ENCODE results near the gene EDN3.

EDN3 gene

GRCh38 chr20:59359906-59360725, 59.7 kb downstream of the EDN3 start:
- Histone ChIP-seq H3K9ac (ENCODE audit: insufficient read length) (no peak overlapping the region), H3K27ac (no peak overlapping the region), H3K4me3 (no peak overlapping the region), H3K36me3 (ENCODE audit: insufficient read depth, low read length) (no peaks in the 10 kb centered on the region), H3K9me3 (ENCODE audit: low read depth, low read length) (no peaks in the 10 kb centered on the region)
- TF ChIP-seq EZH2 (IDR thresholded peaks at IDR 0.05) (no peak), POLR2AphosphoS5 (IDR thresholded peaks at IDR 0.05; ENCODE audit: borderline replicate concordance, low read depth, low read length) (no peak), FOXP2 (optimal IDR thresholded peaks at IDR 0.05; ENCODE audit: control extremely low read depth, extremely low read length, insufficient read depth) (no peak)
- DNase-seq (ENCODE audit: low read depth, low spot score), result no peak

GRCh38 chr20:59360934-59361333, 60.5 kb downstream of the EDN3 start:
- no peak for DNase-seq (ENCODE audit: low read depth, low spot score)
- Histone ChIP-seq H3K27ac (no peak overlapping the region), H3K9me3 (ENCODE audit: low read depth, low read length) (no peaks in the 10 kb centered on the region), H3K4me3 (no peak overlapping the region), H3K36me3 (ENCODE audit: insufficient read depth, low read length) (no peaks in the 10 kb centered on the region), H3K9ac (ENCODE audit: insufficient read length) (no peak overlapping the region)
- TF ChIP-seq FOXP2 (optimal IDR thresholded peaks at IDR 0.05; ENCODE audit: control extremely low read depth, extremely low read length, insufficient read depth) (no peak), EZH2 (IDR thresholded peaks at IDR 0.05) (no peak)

GRCh38 chr20:59361411-59361810, 61.0 kb downstream of the EDN3 start:
- Histone ChIP-seq H3K9ac (ENCODE audit: insufficient read length) (no peak overlapping the region), H3K4me3 (no peak overlapping the region), H3K27ac (no peak overlapping the region), H3K9me3 (ENCODE audit: low read depth, low read length) (no peaks in the 10 kb centered on the region), H3K36me3 (ENCODE audit: insufficient read depth, low read length) (no peaks in the 10 kb centered on the region)
- no peak for DNase-seq (ENCODE audit: low read depth, low spot score)
- TF ChIP-seq EZH2 (IDR thresholded peaks at IDR 0.05) (no peak), POLR2AphosphoS5 (IDR thresholded peaks at IDR 0.05; ENCODE audit: borderline replicate concordance, low read depth, low read length) (no peak), FOXP2 (optimal IDR thresholded peaks at IDR 0.05; ENCODE audit: control extremely low read depth, extremely low read length, insufficient read depth) (no peak)

GRCh38 chr20:59363101-59363500, 62.7 kb downstream of the EDN3 start:
- Histone ChIP-seq H3K9me3 (ENCODE audit: low read depth, low read length) (no peaks in the 10 kb centered on the region), H3K9ac (ENCODE audit: insufficient read length) (no peak overlapping the region), H3K27ac (no peak overlapping the region), H3K36me3 (ENCODE audit: insufficient read depth, low read length) (no peaks in the 10 kb centered on the region), H3K4me3 (no peak overlapping the region)
- TF ChIP-seq EZH2 (IDR thresholded peaks at IDR 0.05) (no peak), POLR2AphosphoS5 (IDR thresholded peaks at IDR 0.05; ENCODE audit: borderline replicate concordance, low read depth, low read length) (no peak), FOXP2 (optimal IDR thresholded peaks at IDR 0.05; ENCODE audit: control extremely low read depth, extremely low read length, insufficient read depth) (no peak)
- DNase-seq (ENCODE audit: low read depth, low spot score), result no peak

GRCh38 chr20:59364611-59365010, 64.2 kb downstream of the EDN3 start:
- no peak for DNase-seq (ENCODE audit: low read depth, low spot score)
- no peak overlapping the region for H3K9ac ChIP-seq (ENCODE audit: insufficient read length)
- H3K27ac ChIP-seq, result no peak overlapping the region
- H3K36me3 ChIP-seq (ENCODE audit: insufficient read depth, low read length), result no peaks in the 10 kb centered on the region
- no peak overlapping the region for H3K4me3 ChIP-seq
- no peaks in the 10 kb centered on the region for H3K9me3 ChIP-seq (ENCODE audit: low read depth, low read length)
- TF ChIP-seq POLR2AphosphoS5 (IDR thresholded peaks at IDR 0.05; ENCODE audit: borderline replicate concordance, low read depth, low read length), result no peak
- no peak for TF ChIP-seq EZH2 (IDR thresholded peaks at IDR 0.05)
- TF ChIP-seq FOXP2 (optimal IDR thresholded peaks at IDR 0.05; ENCODE audit: control extremely low read depth, extremely low read length, insufficient read depth), result no peak

GRCh38 chr20:59365611-59366285, 65.3 kb downstream of the EDN3 start:
- TF ChIP-seq EZH2 (IDR thresholded peaks at IDR 0.05) (no peak), FOXP2 (optimal IDR thresholded peaks at IDR 0.05; ENCODE audit: control extremely low read depth, extremely low read length, insufficient read depth) (no peak), POLR2AphosphoS5 (IDR thresholded peaks at IDR 0.05; ENCODE audit: borderline replicate concordance, low read depth, low read length) (no peak)
- no peak for DNase-seq (ENCODE audit: low read depth, low spot score)
- no peaks in the 10 kb centered on the region for H3K9me3 ChIP-seq (ENCODE audit: low read depth, low read length)
- no peaks in the 10 kb centered on the region for H3K36me3 ChIP-seq (ENCODE audit: insufficient read depth, low read length)
- H3K27ac ChIP-seq, result no peak overlapping the region
- no peak overlapping the region for H3K4me3 ChIP-seq
- no peak overlapping the region for H3K9ac ChIP-seq (ENCODE audit: insufficient read length)

- H3K9me3 ChIP-seq (ENCODE audit: low read depth, low read length), result no peaks in the 10 kb centered on the region
- DNase-seq (ENCODE audit: low read depth, low spot score), result no peak
- no peak overlapping the region for H3K4me3 ChIP-seq
- no peaks in the 10 kb centered on the region for H3K36me3 ChIP-seq (ENCODE audit: insufficient read depth, low read length)
- no peak overlapping the region for H3K27ac ChIP-seq
- no peak for TF ChIP-seq FOXP2 (optimal IDR thresholded peaks at IDR 0.05; ENCODE audit: control extremely low read depth, extremely low read length, insufficient read depth)
- TF ChIP-seq POLR2AphosphoS5 (IDR thresholded peaks at IDR 0.05; ENCODE audit: borderline replicate concordance, low read depth, low read length), result no peak
- TF ChIP-seq EZH2 (IDR thresholded peaks at IDR 0.05), result no peak
- no peak overlapping the region for H3K9ac ChIP-seq (ENCODE audit: insufficient read length)
Measured at GRCh38 chr20:59371431-59371830, 71.0 kb downstream of the EDN3 start.

GRCh38 chr20:59374261-59374660, 73.8 kb downstream of the EDN3 start:
- Histone ChIP-seq H3K9me3 (ENCODE audit: low read depth, low read length) (no peaks in the 10 kb centered on the region), H3K4me3 (no peak overlapping the region), H3K9ac (ENCODE audit: insufficient read length) (no peak overlapping the region), H3K27ac (no peak overlapping the region), H3K36me3 (ENCODE audit: insufficient read depth, low read length) (no peaks in the 10 kb centered on the region)
- no peak for DNase-seq (ENCODE audit: low read depth, low spot score)
- TF ChIP-seq FOXP2 (optimal IDR thresholded peaks at IDR 0.05; ENCODE audit: control extremely low read depth, extremely low read length, insufficient read depth) (no peak), EZH2 (IDR thresholded peaks at IDR 0.05) (no peak), POLR2AphosphoS5 (IDR thresholded peaks at IDR 0.05; ENCODE audit: borderline replicate concordance, low read depth, low read length) (no peak)
